ENCODE data around the gene CSN1S1.

GRCh38 chr4:69934150-69934549 is 3.3 kb downstream of the CSN1S1 start:
- TF ChIP-seq CTCF (IDR thresholded peaks at IDR 0.05; ENCODE audit: low read length) (no peak), EZH2phosphoT487 (IDR thresholded peaks at IDR 0.05; ENCODE audit: low read length) (no peak), EZH2 (optimal IDR thresholded peaks at IDR 0.05; ENCODE audit: low read depth, low read length) (no peak)

Measured in MM.1S (cell line).